Stimulated activated naive CD8-positive, alpha-beta T cell treated with anti-CD3 and anti-CD28 coated beads, Interleukin-15, amount 100 ng/mL, for 72 hours (primary cell): ENCODE results near the gene NRXN3.
A peak's percentile ranks its signal among the peaks of the same experiment; 100 is the strongest.

ENCODE experiments used
- ATAC-seq: fragments of 150-1000 bp; cut with Tn5 transposase; 2 replicates; pipeline ENCODE4 v1.10.0; 2021; ENCODE audit warnings: mild to moderate bottlenecking, moderate library complexity
- DNase-seq, 2 donors: peaks; one replicate each; pipeline ENCODE4 v3.0.0; 2021 to 2022
- H3K27ac Mint-ChIP-seq, 2 donors: one replicate each; pipeline ENCODE4 v1.8.0; 2022; ENCODE audit warnings: mild to moderate bottlenecking in 2 of 2, mixed read lengths in 2 of 2, moderate library complexity in 2 of 2
- H3K27me3 Mint-ChIP-seq: one replicate; pipeline ENCODE4 v1.8.0; 2022; ENCODE audit warnings: mixed read lengths
- H3K4me1 Mint-ChIP-seq: one replicate; pipeline ENCODE4 v1.8.0; 2022; ENCODE audit warnings: mild to moderate bottlenecking, mixed read lengths
- H3K4me3 Mint-ChIP-seq, 2 donors: one replicate each; pipeline ENCODE4 v1.8.0; 2022; ENCODE audit warnings: mild to moderate bottlenecking in 2 of 2, mixed read lengths in 2 of 2, moderate library complexity in 1 of 2
- H3K9me3 Mint-ChIP-seq, 2 donors: one replicate each; pipeline ENCODE4 v1.8.0; 2022; ENCODE audit warnings: mixed read lengths in 2 of 2

NRXN3 gene

DNA sequence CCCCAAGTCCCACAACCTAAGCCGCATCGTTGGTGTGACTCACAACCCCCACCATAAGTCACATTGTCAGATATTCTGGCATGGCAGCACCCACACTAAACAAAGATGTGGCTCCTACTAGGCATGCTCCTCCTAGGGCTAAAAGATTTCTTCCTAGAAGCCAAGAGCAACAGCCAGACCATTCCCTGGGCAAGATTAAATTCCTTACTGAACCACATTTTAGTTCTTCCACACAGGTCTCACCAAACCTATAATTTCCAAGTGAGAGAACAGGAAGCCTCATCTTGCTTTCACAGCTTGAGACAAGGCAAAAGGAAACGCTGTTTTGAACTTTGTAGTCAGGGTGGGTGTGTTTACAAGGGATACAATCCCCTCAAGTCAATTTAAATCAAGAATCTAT is 1408.3 kb downstream of the NRXN3 start:
- DNase-seq = no peak
- ATAC-seq = no peak
- no peaks in the 10 kb centered on the region for H3K27me3 Mint-ChIP-seq
- no peak overlapping the region for H3K4me3 Mint-ChIP-seq
- H3K4me1 Mint-ChIP-seq = no peaks in the 10 kb centered on the region
- H3K27ac Mint-ChIP-seq = no peak overlapping the region
- H3K9me3 Mint-ChIP-seq = no peaks in the 10 kb centered on the region

DNA sequence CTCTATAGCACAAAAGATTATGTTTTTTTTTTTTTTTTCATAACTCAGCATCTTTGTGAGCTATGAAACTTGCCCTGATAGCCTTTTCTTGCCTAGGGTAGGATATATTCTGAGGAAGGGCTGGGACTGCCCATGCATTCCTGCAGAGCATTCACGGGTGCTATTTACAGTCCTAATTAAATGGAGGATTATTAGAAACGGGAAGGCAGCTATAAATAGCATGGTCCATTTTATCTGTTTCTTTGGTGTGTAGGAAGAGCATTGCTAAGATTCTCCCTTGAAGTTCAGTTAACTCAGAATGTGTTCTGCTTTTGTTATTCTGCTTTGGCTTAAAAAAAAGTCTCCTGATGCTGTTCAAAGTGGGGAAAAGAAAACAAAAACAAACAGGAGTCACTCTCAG is 1410.2 kb downstream of the NRXN3 start:
- no peaks in the 10 kb centered on the region for H3K27me3 Mint-ChIP-seq
- no peak for DNase-seq
- no peaks in the 10 kb centered on the region for H3K9me3 Mint-ChIP-seq
- H3K4me1 Mint-ChIP-seq = no peaks in the 10 kb centered on the region
- H3K4me3 Mint-ChIP-seq = no peak overlapping the region
- no peak overlapping the region for H3K27ac Mint-ChIP-seq
- no peak for ATAC-seq

DNA sequence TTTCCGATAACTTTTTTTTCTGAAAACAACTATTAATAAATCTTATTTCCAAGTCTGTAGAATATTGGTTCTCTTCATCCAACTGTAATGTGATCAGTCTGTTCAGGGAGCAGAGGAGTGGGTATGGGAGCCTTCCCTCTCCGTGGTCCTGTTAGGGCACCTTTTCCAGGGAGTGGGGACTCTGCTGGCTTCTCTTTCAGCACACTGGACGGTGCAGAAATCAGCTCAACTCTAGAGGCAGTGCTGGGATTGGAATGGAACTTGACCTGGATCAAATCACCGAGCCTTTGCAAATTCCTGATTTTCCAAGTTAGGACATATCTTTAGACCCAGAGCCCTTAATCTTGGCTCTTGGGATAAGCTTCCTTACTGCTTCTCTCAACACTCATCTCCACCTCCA is 1410.7 kb downstream of the NRXN3 start:
- DNase-seq = no peak
- no peak for ATAC-seq
- Mint-ChIP-seq H3K4me1 (no peaks in the 10 kb centered on the region), H3K9me3 (no peaks in the 10 kb centered on the region), H3K27ac (no peak overlapping the region), H3K27me3 (no peaks in the 10 kb centered on the region), H3K4me3 (no peak overlapping the region)

DNA sequence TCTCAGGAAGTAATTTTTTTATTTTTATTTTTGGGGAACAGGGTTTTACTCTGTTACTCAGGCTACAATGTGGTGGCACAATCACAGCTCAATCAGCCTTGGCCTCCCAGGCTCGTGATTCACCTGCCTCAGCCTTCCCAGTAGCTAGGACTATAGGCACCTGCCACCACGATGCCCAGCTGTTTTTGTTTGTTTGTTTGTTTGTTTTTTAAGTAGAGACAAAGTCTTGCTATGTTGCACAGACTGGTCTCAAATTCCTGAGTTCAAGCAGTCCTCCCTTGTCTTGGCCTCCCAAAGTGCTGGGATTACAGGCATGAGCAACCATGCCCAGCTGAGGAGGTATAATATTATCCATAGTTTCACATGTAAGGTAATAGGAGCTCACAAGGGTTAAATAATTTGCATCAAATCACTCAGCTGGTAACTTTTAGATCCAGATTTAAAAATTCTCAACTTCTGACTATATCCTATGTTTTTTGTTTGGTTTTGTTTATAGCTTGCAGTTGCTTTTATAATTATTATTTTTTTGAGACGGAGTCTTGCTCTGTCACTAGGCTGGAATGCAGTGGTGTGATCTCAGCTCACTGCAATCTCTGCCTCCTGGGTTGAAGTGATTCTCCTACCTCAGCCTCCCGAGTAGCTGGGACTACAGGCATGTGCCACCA is 1411.9 kb downstream of the NRXN3 start:
- no peak overlapping the region for H3K27ac Mint-ChIP-seq
- ATAC-seq (no peak), DNase-seq (no peak)
- no peaks in the 10 kb centered on the region for H3K27me3 Mint-ChIP-seq
- no peak overlapping the region for H3K4me3 Mint-ChIP-seq
- H3K4me1 Mint-ChIP-seq = no peaks in the 10 kb centered on the region
- H3K9me3 Mint-ChIP-seq = no peaks in the 10 kb centered on the region

DNA sequence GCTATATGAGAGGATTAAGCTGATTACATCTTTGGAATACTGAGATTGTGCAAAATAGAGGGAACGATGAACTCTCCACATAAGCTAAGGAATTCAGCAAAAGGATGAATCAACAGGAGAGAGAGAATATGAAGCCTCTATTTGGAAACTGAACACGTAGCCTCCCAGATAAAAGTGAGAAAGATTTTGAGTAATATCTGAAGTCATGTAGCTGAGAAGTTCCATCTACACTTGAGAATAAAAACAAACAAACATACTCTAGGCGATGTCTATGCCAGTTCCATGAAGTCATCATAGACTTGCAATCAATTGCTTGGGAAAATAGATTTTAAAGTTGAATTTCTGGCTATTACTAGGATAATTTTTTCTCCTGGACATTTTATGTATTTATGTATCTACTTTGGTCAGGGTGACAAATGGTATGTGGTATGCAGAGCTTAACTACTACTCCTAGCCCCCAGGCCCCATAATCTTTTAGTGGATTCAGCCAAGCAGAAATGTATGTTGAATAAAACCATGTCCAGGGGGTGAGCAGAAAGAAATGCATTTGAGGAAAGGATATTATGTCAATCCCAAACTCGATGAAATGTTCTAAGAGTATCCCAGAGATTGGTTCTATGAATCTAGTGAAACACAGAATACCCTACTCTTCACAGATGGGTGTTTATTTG is 1413.7 kb downstream of the NRXN3 start:
- no peak for ATAC-seq
- no peaks in the 10 kb centered on the region for H3K4me1 Mint-ChIP-seq
- H3K9me3 Mint-ChIP-seq = no peaks in the 10 kb centered on the region
- H3K27me3 Mint-ChIP-seq = no peaks in the 10 kb centered on the region
- DNase-seq = no peak
- H3K4me3 Mint-ChIP-seq = no peak overlapping the region
- no peak overlapping the region for H3K27ac Mint-ChIP-seq

DNA sequence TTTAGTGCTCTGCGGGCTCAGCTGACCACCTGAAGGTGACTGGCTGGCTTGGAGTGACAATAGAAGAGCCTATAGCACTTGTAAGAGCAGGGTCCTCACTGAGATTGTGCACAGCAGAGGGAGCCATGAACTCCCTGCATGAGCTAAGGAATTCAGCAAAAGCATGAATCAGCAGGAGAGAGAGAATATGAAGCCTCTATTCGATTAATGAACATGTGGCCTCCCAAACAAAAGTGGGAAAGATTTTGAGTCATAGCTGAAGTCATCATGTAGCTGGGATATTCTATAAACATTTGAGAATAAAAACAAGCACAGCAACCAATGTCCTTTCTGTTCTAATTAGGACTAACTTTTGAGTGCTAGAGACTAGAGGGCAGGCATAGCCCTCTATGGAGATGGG is 1414.5 kb downstream of the NRXN3 start:
- Mint-ChIP-seq H3K9me3 (no peaks in the 10 kb centered on the region), H3K4me1 (no peaks in the 10 kb centered on the region), H3K27ac (no peak overlapping the region), H3K27me3 (no peaks in the 10 kb centered on the region), H3K4me3 (no peak overlapping the region)
- no peak for DNase-seq
- ATAC-seq = no peak

DNA sequence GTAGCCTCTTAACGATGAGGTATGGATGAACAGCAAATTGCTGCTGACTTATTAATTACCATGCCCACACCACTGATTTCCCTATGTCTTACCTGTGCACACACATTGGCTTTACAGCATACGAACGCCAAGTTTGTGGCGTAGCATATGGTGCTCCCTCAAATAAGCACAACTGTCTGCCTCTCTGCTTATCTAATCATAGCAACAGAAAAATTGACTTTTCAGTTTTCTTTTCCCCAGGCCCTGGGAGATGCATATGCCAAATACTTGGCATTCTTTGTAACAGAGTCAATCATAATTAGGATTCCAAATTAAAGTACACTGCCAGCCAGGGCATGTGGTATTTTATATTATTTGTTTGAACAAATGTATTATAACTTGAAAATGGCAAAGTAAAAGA is 1415.7 kb downstream of the NRXN3 start:
- no peak for ATAC-seq
- DNase-seq = no peak
- Mint-ChIP-seq H3K27ac (no peak overlapping the region), H3K9me3 (peaks cover 0 to 6% of the 10 kb centered on the region in 2 donors), H3K27me3 (no peaks in the 10 kb centered on the region), H3K4me1 (no peaks in the 10 kb centered on the region), H3K4me3 (no peak overlapping the region)

DNA sequence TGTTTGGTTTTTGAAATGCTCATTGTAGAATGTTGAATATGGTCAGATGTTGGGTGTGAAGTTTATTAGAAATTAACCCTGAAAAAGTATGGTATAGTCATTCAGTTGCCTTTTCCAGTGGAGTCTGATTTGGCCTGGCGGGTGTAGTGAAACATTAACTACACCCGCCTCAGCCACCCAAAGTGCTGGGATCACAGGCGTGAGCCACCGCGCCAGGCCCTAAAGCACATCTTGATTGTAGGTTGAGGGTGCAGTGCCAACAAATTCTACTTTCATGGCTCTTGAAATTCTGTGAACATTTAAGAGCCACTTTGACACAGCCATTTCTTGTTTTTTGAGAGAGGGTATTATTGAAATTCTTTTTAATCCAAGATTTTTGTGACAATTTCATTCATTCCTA is 1416.2 kb downstream of the NRXN3 start:
- Mint-ChIP-seq H3K9me3 (peaks cover 0 to 6% of the 10 kb centered on the region in 2 donors), H3K4me1 (no peaks in the 10 kb centered on the region), H3K4me3 (no peak overlapping the region), H3K27me3 (no peaks in the 10 kb centered on the region), H3K27ac (no peak overlapping the region)
- ATAC-seq (no peak), DNase-seq (no peak)

DNA sequence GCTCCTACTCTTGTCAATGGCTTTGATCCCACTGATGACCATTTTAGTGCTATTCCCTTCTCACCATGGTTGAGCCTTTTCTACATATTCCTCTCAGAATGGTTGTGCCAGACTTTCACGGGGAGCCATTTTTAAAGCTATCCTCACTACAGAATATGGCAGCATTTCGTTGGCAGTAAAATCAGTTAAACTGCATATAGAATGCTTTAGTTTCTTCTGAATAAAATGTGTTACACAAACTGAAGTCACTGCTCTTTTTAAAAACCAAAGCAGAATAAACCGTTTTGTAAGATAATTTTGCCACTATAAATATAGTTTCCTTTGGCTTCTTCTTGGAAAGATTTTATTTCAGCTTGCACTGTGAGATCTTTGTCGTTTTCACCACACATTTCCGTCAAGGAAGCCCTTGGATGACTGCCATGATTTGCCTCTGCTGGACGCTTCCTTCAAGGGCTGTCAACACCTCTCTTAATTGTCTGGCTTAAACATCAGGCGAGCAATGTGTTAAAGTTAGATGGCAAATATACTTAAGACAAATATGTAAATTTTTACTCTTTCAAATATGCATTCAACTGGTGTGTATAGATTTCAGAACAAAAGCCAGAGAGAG is 1416.9 kb downstream of the NRXN3 start:
- Mint-ChIP-seq H3K4me3 (no peak overlapping the region), H3K9me3 (peaks cover 0 to 6% of the 10 kb centered on the region in 2 donors), H3K27ac (no peak overlapping the region), H3K4me1 (no peaks in the 10 kb centered on the region), H3K27me3 (no peaks in the 10 kb centered on the region)
- no peak for DNase-seq
- no peak for ATAC-seq

DNA sequence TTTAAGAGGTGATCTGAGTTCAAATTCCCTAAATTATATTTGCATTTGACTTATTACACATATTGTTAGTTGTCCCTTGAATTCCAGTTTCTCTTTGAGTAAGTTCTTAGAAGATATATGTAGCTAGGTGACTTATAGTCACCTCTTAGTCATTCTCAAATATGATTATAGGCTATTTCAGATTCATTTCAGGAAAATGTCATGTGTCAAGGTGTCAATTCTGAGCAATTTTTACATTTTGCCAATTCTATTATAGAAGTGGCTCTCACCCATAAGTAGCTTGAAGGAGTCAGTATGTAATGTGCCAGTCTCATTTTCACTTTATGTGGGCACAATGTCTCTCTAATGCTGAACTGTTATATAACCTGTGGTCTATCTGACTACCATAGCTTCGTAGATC is 1417.7 kb downstream of the NRXN3 start:
- Mint-ChIP-seq H3K4me3 (no peak overlapping the region), H3K27ac (no peak overlapping the region), H3K9me3 (peaks cover 0 to 6% of the 10 kb centered on the region in 2 donors), H3K27me3 (no peaks in the 10 kb centered on the region), H3K4me1 (no peaks in the 10 kb centered on the region)
- ATAC-seq = peak; percentile 91
- DNase-seq = no peak

DNA sequence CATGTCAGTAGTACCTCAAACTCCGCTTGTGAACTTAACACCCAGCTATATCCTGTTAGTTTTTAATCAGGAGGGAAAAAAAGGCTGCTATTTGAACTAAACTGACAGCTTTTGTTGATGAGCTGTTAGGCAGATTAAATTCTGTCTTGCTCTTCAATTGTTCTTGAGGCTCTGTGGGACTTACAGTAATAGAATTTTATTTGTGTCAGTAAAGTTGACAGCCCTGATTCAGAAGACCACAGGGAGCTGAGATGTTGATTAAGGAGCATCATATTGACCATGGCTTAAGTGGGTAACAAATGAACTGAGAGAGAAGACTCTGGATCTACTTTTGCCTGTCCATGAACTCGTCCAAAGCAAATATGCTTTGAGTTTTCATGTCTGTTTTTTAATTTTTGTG is 1418.2 kb downstream of the NRXN3 start:
- DNase-seq = no peak
- no peaks in the 10 kb centered on the region for H3K4me1 Mint-ChIP-seq
- H3K27me3 Mint-ChIP-seq = no peaks in the 10 kb centered on the region
- H3K4me3 Mint-ChIP-seq = no peak overlapping the region
- H3K9me3 Mint-ChIP-seq = peaks cover 0 to 6% of the 10 kb centered on the region in 2 donors
- ATAC-seq = no peak
- no peak overlapping the region for H3K27ac Mint-ChIP-seq

DNA sequence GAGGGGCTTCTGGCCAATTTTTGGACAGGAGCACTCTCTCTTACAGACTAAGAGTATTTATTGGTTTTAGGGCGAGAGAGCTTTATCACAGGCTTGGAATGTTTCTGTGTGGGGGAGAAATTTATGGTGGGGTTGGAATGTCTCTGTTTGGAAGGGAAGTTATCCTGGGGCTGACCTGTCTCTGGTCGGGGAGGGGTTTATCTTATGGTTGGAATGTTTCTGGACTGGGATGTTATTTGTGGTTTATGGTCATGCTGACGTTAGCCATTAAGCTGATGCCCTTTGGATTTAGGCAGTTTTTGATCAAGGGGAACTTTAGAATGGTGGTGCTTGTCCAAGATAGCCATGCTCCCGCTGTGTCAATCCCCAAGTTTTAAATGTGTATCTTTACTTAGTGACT is 1426.4 kb downstream of the NRXN3 start:
- Mint-ChIP-seq H3K9me3 (no peaks in the 10 kb centered on the region), H3K27ac (no peak overlapping the region), H3K27me3 (no peaks in the 10 kb centered on the region), H3K4me1 (no peaks in the 10 kb centered on the region), H3K4me3 (no peak overlapping the region)
- no peak for ATAC-seq
- DNase-seq = no peak

DNA sequence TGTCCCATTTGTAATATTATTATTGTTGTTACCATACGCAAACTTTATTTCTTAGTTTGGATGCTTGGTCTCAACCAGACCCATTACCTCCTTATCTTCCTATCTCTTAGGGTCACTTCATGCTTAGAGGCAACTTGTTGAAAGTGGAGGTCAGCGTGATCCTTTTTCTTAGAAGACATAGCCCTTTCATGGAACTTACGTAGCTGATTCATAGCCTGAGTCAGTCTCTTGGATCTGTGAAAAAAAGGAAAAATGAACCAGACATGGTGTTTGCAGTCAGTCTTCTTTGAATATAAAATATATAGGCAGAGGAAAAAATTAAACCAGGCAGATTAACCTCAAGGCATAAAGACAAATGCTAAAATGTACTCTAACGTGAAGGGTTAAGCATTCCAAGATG is 1427.4 kb downstream of the NRXN3 start:
- ATAC-seq (no peak), DNase-seq (no peak)
- no peak overlapping the region for H3K27ac Mint-ChIP-seq
- H3K4me3 Mint-ChIP-seq = no peak overlapping the region
- no peaks in the 10 kb centered on the region for H3K9me3 Mint-ChIP-seq
- H3K4me1 Mint-ChIP-seq = no peaks in the 10 kb centered on the region
- no peaks in the 10 kb centered on the region for H3K27me3 Mint-ChIP-seq

DNA sequence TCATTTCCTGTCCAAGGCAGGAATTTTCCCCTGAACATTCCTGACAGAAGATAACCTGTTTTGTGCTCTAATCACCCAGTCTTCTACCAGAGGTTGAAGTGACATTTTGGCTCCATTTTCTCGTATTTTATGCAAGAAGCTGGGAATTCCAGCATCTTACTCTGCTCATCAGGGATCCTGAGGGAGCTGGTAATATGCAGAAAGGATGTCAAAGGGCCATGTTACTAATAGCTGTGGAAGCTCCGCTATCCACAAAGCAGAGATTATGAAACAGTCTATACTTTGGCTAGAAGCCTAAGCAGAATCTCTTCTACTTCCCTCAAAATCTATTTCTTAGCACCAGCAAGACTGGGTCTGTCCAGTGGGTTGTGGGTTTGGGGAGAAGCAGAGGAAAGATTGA is 1428.2 kb downstream of the NRXN3 start:
- H3K27ac Mint-ChIP-seq = no peak overlapping the region
- no peak for DNase-seq
- no peak overlapping the region for H3K4me3 Mint-ChIP-seq
- no peaks in the 10 kb centered on the region for H3K9me3 Mint-ChIP-seq
- no peaks in the 10 kb centered on the region for H3K27me3 Mint-ChIP-seq
- no peak for ATAC-seq
- H3K4me1 Mint-ChIP-seq = no peaks in the 10 kb centered on the region

DNA sequence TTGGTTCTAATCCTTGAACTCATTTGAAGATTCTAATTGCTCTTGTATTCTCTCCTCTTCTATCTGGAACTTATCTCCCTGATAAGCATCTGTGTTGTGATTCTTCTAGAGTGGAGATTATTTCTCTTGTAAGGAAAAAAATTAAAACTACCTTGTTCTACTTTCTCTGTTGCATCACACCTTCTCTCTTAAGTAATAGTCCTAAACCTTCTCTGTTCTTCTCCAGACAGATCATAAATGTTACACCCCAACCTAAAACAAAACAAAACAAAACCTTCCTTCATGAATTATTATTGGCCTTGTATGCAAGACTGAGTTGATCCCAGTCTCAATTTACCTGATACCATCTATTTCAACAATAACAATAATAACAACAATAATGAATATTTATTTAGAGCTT is 1429.1 kb downstream of the NRXN3 start:
- ATAC-seq (no peak), DNase-seq (no peak)

DNA sequence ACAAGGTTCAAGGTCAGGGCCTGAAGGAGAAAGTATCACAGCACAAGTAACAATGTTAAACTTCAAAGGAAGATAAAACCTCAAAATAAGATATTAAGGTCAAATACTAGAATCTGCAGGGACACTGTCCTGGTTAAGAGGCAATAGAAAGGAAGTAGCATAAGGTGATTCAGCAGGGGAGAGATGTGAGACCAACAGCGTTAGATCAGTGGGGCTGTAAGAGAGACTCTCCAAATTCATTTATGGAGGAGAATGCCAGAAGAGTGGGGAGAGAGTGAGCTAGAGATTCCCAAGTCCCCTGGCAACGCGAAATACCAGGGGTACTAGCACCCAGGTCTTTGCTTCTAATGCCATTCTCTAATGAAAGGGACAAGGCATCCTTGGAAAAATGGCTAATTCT is 1430.2 kb downstream of the NRXN3 start:
- no peak for DNase-seq
- H3K27ac Mint-ChIP-seq = no peak overlapping the region
- ATAC-seq = no peak
- H3K4me1 Mint-ChIP-seq = no peaks in the 10 kb centered on the region
- H3K27me3 Mint-ChIP-seq = no peaks in the 10 kb centered on the region
- H3K4me3 Mint-ChIP-seq = no peak overlapping the region
- no peaks in the 10 kb centered on the region for H3K9me3 Mint-ChIP-seq

More for the DNA sequence above, 1429.1 kb downstream of the NRXN3 start:
- H3K4me3 Mint-ChIP-seq = no peak overlapping the region
- no peaks in the 10 kb centered on the region for H3K4me1 Mint-ChIP-seq
- no peak overlapping the region for H3K27ac Mint-ChIP-seq
- no peaks in the 10 kb centered on the region for H3K27me3 Mint-ChIP-seq
- H3K9me3 Mint-ChIP-seq = no peaks in the 10 kb centered on the region
